Astrocyte (in vitro differentiated cells and primary cell): Measurements from ENCODE around the gene SH3GL2. TPM values are rescaled to one million over a fixed set of nuclear protein-coding genes. Genes with fewer than 3 reads are reported as not detected.

ENCODE experiments used
- DNase-seq: peaks from one replicate; pipeline ENCODE4 v3.0.0-alpha.2; 2010; ENCODE audit warnings: low read depth
- FAIRE-seq: peaks from 2 replicates; lab custom pipeline; 2011; peaks lifted over from hg19 to GRCh38; lab: Jason Lieb, UNC
- H2AFZ ChIP-seq: 2 replicates; pipeline ENCODE4 v1.6.0; 2012; ENCODE audit warnings: low read depth, low read length, inconsistent platforms
- H3K27ac ChIP-seq: 2 replicates; pipeline ENCODE4 v1.5.1; 2011; ENCODE audit warnings: low read depth, low read length, inconsistent platforms
- H3K27me3 ChIP-seq: 2 replicates; pipeline ENCODE4 v1.6.0; 2011; ENCODE audit warnings: low read length, inconsistent platforms; ENCODE audit not compliant: insufficient read depth
- H3K36me3 ChIP-seq: 2 replicates; pipeline ENCODE4 v1.5.1; 2011; ENCODE audit warnings: low read length, inconsistent platforms; ENCODE audit not compliant: insufficient read depth
- H3K4me1 ChIP-seq: 2 replicates; pipeline ENCODE4 v1.5.1; 2011; ENCODE audit warnings: low read length, inconsistent platforms; ENCODE audit not compliant: insufficient read depth
- H3K4me2 ChIP-seq: 2 replicates; pipeline ENCODE4 v1.6.0; 2012; ENCODE audit warnings: low read length, inconsistent platforms
- H3K4me3 ChIP-seq: 2 replicates; pipeline ENCODE4 v1.5.1; 2011; ENCODE audit warnings: low read depth, mild to moderate bottlenecking, low read length, inconsistent platforms; ENCODE audit not compliant: insufficient read depth
- H3K79me2 ChIP-seq: 2 replicates; pipeline ENCODE4 v1.6.0; 2012; ENCODE audit warnings: mild to moderate bottlenecking, low read length, inconsistent platforms; ENCODE audit not compliant: insufficient read depth
- H3K9ac ChIP-seq: 2 replicates; pipeline ENCODE4 v1.6.0; 2012; ENCODE audit warnings: mild to moderate bottlenecking, low read length, inconsistent platforms
- H3K9me3 ChIP-seq: 2 replicates; pipeline ENCODE4 v1.5.1; 2012; ENCODE audit warnings: low read depth, mild to moderate bottlenecking, low read length, inconsistent platforms; ENCODE audit not compliant: insufficient read depth
- H4K20me1 ChIP-seq: 2 replicates; pipeline ENCODE4 v1.6.0; 2012; ENCODE audit warnings: low read length, inconsistent platforms; ENCODE audit not compliant: insufficient read depth
- H3K27ac Mint-ChIP-seq: one replicate; pipeline ENCODE4 v1.8.0; 2021; ENCODE audit warnings: mild to moderate bottlenecking, mixed read lengths; ENCODE audit not compliant: unreplicated experiment
- H3K27me3 Mint-ChIP-seq: one replicate; pipeline ENCODE4 v1.8.0; 2021; ENCODE audit warnings: low read depth, mixed read lengths; ENCODE audit not compliant: unreplicated experiment
- H3K36me3 Mint-ChIP-seq: one replicate; pipeline ENCODE4 v1.8.0; 2021; ENCODE audit warnings: low read depth, mixed read lengths; ENCODE audit not compliant: unreplicated experiment
- H3K4me1 Mint-ChIP-seq: one replicate; pipeline ENCODE4 v1.8.0; 2021; ENCODE audit warnings: low read depth, mixed read lengths; ENCODE audit not compliant: unreplicated experiment
- H3K4me3 Mint-ChIP-seq: one replicate; pipeline ENCODE4 v1.8.0; 2021; ENCODE audit warnings: mild to moderate bottlenecking, moderate library complexity, mixed read lengths; ENCODE audit not compliant: unreplicated experiment
- H3K9me3 Mint-ChIP-seq: one replicate; pipeline ENCODE4 v1.8.0; 2021; ENCODE audit warnings: mild to moderate bottlenecking, mixed read lengths; ENCODE audit not compliant: unreplicated experiment
- CTCF ChIP-seq: IDR thresholded peaks from 2 replicates; pipeline ENCODE4 v1.5.1; 2011; ENCODE audit warnings: low read depth, mild to moderate bottlenecking, inconsistent platforms, low read length, moderate library complexity; ENCODE audit not compliant: insufficient read depth
- EZH2 ChIP-seq: IDR thresholded peaks from 2 replicates; pipeline ENCODE4 v1.6.1; 2012; ENCODE audit warnings: mild to moderate bottlenecking, low read length, inconsistent platforms; ENCODE audit not compliant: insufficient read depth
- total RNA-seq: library from RNA; stranded (reverse); gene quantifications from 2 replicates; pipeline ENCODE4 v1.2.1, GENCODE V29; 2021

Gene SH3GL2
- total RNA-seq, 1 donor from 2014 or later: 0.16 TPM

GRCh38 chr9:17631396-17631795 is 52.5 kb downstream of the SH3GL2 start:
- H3K27me3 ChIP-seq: no peaks in the 10 kb centered on the region
- FAIRE-seq (no peak), DNase-seq (peak; percentile 18)
- H3K4me1 ChIP-seq: peaks cover 7% of the 10 kb centered on the region
- no peaks in the 10 kb centered on the region for H3K79me2 ChIP-seq
- peaks cover 4% of the 10 kb centered on the region for H3K9me3 Mint-ChIP-seq
- no peaks in the 10 kb centered on the region for H3K36me3 ChIP-seq
- H3K4me3 Mint-ChIP-seq: no peak overlapping the region
- peak overlapping the region; percentile 65 for H3K4me2 ChIP-seq
- peak overlapping the region; percentile 5 for H3K27ac Mint-ChIP-seq
- no peak for TF ChIP-seq EZH2
- TF ChIP-seq CTCF: no peak
- no peak overlapping the region for H3K4me3 ChIP-seq
- H4K20me1 ChIP-seq: no peaks in the 10 kb centered on the region
- peaks cover 9% of the 10 kb centered on the region for H3K4me1 Mint-ChIP-seq
- no peaks in the 10 kb centered on the region for H3K36me3 Mint-ChIP-seq
- peaks cover 4% of the 10 kb centered on the region for H3K27me3 Mint-ChIP-seq
- peak overlapping the region; percentile 30 for H3K27ac ChIP-seq
- no peaks in the 10 kb centered on the region for H3K9me3 ChIP-seq
- no peak overlapping the region for H3K9ac ChIP-seq
- no peak overlapping the region for H2AFZ ChIP-seq

- H3K9ac ChIP-seq: no peak overlapping the region
- H3K4me1 ChIP-seq: peaks cover 4% of the 10 kb centered on the region
- TF ChIP-seq CTCF: no peak
- no peak for TF ChIP-seq EZH2
- H3K27ac ChIP-seq: no peak overlapping the region
- Mint-ChIP-seq H3K36me3 (no peaks in the 10 kb centered on the region), H3K27ac (no peak overlapping the region), H3K4me1 (peaks cover 9% of the 10 kb centered on the region), H3K4me3 (no peak overlapping the region), H3K27me3 (peaks cover 4% of the 10 kb centered on the region), H3K9me3 (peaks cover 4% of the 10 kb centered on the region)
- no peak for DNase-seq
- no peaks in the 10 kb centered on the region for H4K20me1 ChIP-seq
- no peak overlapping the region for H2AFZ ChIP-seq
- H3K4me3 ChIP-seq: no peak overlapping the region
- no peaks in the 10 kb centered on the region for H3K9me3 ChIP-seq
- H3K27me3 ChIP-seq: no peaks in the 10 kb centered on the region
- H3K4me2 ChIP-seq: no peak overlapping the region
- H3K36me3 ChIP-seq: no peaks in the 10 kb centered on the region
- H3K79me2 ChIP-seq: no peaks in the 10 kb centered on the region
- FAIRE-seq: no peak
Observed at GRCh38 chr9:17632994-17633393, 54.1 kb downstream of the SH3GL2 start.

- Mint-ChIP-seq H3K9me3 (peaks cover 4% of the 10 kb centered on the region), H3K36me3 (no peaks in the 10 kb centered on the region), H3K4me1 (peaks cover 9% of the 10 kb centered on the region), H3K27ac (no peak overlapping the region), H3K27me3 (peaks cover 4% of the 10 kb centered on the region), H3K4me3 (no peak overlapping the region)
- Histone ChIP-seq H3K36me3 (no peaks in the 10 kb centered on the region), H3K9ac (no peak overlapping the region), H3K79me2 (no peaks in the 10 kb centered on the region), H3K27me3 (no peaks in the 10 kb centered on the region), H3K27ac (no peak overlapping the region), H3K4me1 (peaks cover 4% of the 10 kb centered on the region), H4K20me1 (no peaks in the 10 kb centered on the region), H3K4me3 (no peak overlapping the region), H2AFZ (no peak overlapping the region), H3K4me2 (no peak overlapping the region), H3K9me3 (no peaks in the 10 kb centered on the region)
- no peak for FAIRE-seq
- no peak for DNase-seq
- TF ChIP-seq EZH2: no peak
- TF ChIP-seq CTCF: no peak
Observed at GRCh38 chr9:17635115-17635890, 56.4 kb downstream of the SH3GL2 start.
